Renal cortical epithelial cell (primary cell): ENCODE measurements around the gene TMEM127. TPM values are rescaled to one million over a fixed set of nuclear protein-coding genes. Genes with fewer than 3 reads are reported as not detected.
"Not testable (repeated sequence)": the region's sequence is repeated elsewhere in the genome, so short reads cannot be mapped to it uniquely, and the experiment has no call there.

Source experiments
- DNase-seq: peaks from one replicate; pipeline ENCODE4 v3.0.0-alpha.2; 2011; ENCODE audit warnings: low read depth
- total RNA-seq: library from RNA; depleted of rRNA; stranded (reverse); fragments of >200 nt; gene quantifications from 2 replicates; pipeline ENCODE4 v1.2.3, GENCODE V29; 2014

TMEM127 gene
- total RNA-seq, 1 donor from 2014 or later, result 48.0 TPM

- DNase-seq, result no peak
Measured at GRCh38 chr2:96241227-96241626, 24.6 kb downstream of the TMEM127 start.

- DNase-seq, result no peak
Measured at GRCh38 chr2:96240341-96241038, 25.3 kb downstream of the TMEM127 start.

GRCh38 chr2:96239745-96240264, 26.0 kb downstream of the TMEM127 start:
- no peak for DNase-seq

- no peak for DNase-seq
Measured at GRCh38 chr2:96239091-96239490, 26.7 kb downstream of the TMEM127 start.

- DNase-seq, result no peak
Measured at GRCh38 chr2:96238266-96238665, 27.5 kb downstream of the TMEM127 start.

GRCh38 chr2:96236882-96237281, 28.9 kb downstream of the TMEM127 start:
- no peak for DNase-seq

GRCh38 chr2:96233880-96234316, 31.9 kb downstream of the TMEM127 start:
- no peak for DNase-seq

- no peak for DNase-seq
Measured at GRCh38 chr2:96233436-96233835, 32.4 kb downstream of the TMEM127 start.

- DNase-seq, result no peak
Measured at GRCh38 chr2:96231316-96231715, 34.5 kb downstream of the TMEM127 start.

GRCh38 chr2:96225016-96225533, 40.7 kb downstream of the TMEM127 start:
- no peak for DNase-seq

- peak; percentile 71 for DNase-seq
Measured at GRCh38 chr2:96221106-96221505, 44.7 kb downstream of the TMEM127 start.

- not testable (repeated sequence) for DNase-seq
Measured at GRCh38 chr2:96219959-96220358, 45.8 kb downstream of the TMEM127 start.

- DNase-seq, result no peak
Measured at GRCh38 chr2:96218508-96219131, 47.2 kb downstream of the TMEM127 start.

GRCh38 chr2:96214554-96214953, 51.2 kb downstream of the TMEM127 start:
- DNase-seq, result no peak

- DNase-seq, result no peak
Measured at GRCh38 chr2:96213379-96213778, 52.4 kb downstream of the TMEM127 start.

- no peak for DNase-seq
Measured at GRCh38 chr2:96212339-96212738, 53.5 kb downstream of the TMEM127 start.

GRCh38 chr2:96209729-96210085, 56.1 kb downstream of the TMEM127 start:
- no peak for DNase-seq

GRCh38 chr2:96209011-96209728, 56.6 kb downstream of the TMEM127 start:
- no peak for DNase-seq

GRCh38 chr2:96208143-96209010, 57.4 kb downstream of the TMEM127 start, which contains the start of gene STARD7:
TSS of gene STARD7 (minus strand) at chr2:96208827. CDS start at chr2:96208434, 393 bp downstream.
- peak; percentile 91 for DNase-seq

GRCh38 chr2:96207774-96208142, 58.0 kb downstream of the TMEM127 start:
- no peak for DNase-seq

GRCh38 chr2:96207073-96207773, 58.6 kb downstream of the TMEM127 start:
- DNase-seq, result no peak
